COLO829 (cell line): Measurements from ENCODE around the gene TOMM5.

Experiments
- DNase-seq: peaks from one replicate; pipeline ENCODE4 v3.0.0; 2012; ENCODE audit warnings: low spot score

TOMM5 gene

DNA sequence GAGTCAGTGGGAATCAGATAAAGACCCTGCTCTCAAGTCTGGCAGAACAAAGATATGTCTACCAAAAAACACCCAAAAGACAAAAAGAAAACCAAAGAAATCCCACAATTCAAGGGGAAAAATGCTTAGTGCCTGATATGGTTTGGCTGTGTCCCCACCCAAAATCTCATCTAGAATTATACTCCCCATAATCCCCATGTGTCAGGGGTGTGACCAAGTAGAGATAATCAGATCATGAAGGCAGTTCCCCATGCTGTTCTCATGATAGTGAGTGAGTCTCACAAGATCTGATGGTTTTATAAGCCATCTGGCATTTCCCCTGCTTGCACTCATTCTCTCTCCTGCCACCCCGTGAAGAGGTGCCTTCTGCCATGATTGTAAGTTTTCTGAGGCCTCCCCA, 29.6 kb downstream of the TOMM5 start:
- no peak for DNase-seq

DNA sequence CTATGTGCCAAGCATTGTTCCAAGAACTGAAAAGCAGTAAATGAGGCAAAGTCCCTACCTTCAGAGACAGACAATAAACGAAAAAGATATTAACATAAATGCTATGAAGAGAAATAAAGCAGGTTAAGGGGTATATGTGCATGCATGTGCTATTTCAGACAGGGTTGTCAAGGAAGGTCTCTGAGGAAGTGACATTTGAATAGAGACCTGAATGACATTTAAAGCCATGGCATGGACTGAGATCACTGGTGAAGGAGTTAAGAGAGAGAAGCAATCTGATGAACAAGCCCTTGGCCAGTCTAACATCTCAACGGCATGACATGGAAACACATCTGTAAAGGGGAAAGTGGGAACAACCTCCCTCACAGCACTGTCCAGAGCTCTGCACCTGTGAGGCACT, 30.7 kb downstream of the TOMM5 start:
- DNase-seq: no peak

DNA sequence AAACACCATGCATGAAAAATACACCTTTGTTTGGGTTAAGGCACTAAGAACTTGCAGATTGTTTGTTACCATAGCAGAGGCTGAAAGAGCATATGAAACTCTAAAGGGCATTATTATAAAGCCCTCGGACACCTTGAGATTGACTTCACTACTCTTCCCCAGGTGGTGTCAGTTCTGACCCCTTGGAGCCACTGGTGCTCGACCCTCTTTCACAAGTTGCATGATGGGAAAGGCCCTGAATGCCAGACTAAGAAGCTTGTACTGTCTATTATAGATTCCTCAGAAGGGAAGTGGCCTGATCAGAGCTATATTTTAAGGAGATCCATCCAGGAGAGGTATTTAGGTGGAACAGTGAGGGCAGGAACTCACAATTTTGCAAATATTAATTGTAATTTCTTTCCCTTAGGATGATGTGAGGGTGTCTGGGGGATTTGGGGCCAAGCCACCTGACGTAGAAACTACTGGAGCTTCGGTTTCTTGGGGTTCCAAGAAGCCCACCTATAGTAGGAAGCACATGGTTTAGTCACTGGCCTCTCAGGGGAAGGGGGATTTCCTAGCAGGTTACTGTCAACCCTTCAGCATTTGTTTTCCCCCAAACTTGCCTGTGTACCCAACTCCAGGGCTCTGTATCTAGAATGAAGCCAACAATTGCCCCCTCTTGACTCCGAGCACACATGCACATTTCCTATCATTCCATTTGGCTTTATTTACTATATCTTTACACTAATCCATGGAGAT, 32.4 kb downstream of the TOMM5 start:
- no peak for DNase-seq

DNA sequence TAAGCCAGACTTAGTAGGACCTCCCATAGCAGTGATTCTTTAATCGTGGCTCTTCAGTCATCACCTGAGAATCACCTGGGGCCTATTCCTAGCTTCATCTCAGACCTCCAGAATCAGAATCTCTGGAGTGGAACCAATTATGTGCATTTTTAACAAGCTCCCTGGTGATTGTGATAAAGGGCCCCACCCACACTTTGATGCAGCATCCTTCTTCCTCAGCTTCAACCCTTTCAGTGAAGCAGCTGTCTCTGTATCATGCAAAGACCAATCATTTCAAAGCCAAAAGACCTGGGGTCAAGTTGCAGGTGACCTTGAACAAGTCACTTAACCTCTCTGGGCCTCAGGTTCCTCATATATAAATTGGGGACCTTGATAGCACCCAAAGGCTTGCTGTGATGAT, 33.3 kb downstream of the TOMM5 start:
- DNase-seq: no peak

DNA sequence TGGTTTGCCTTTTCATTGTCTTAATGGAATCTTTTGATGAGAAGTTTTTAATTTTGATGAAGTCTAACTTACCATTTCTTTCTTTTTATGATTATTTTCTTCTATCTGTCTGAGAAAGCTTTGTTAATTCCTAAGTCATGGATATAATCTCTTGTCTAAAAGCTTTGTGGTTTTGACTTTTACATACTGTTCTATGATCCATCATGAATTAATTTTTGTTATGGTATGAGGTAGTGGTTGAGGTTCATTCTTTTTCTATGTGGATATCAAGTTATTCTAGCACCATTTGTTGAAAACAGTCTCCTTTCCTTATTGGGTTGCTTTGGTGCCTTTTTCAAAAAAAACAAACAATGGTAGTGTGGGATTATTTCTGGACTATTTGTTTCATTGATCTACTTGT, 36.6 kb downstream of the TOMM5 start:
- no peak for DNase-seq

DNA sequence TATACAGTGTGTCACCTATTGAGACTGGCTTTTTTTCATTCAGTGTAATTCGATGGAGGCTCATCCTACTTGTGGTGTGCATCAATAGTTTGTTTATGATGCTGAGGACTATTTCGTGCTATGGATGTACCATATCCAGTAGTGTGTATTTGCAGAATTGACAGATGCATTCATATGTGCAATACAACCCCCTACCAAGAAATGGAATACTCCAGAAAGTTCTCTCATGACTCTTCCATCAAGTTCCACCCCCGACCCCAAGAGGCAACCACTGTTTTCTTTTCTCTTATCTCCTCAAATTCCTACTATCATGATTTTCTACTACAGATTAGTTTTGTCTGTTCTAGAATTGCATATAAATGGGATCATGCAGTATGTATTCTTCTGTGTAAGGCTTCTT, 38.1 kb downstream of the TOMM5 start:
- DNase-seq: no peak

DNA sequence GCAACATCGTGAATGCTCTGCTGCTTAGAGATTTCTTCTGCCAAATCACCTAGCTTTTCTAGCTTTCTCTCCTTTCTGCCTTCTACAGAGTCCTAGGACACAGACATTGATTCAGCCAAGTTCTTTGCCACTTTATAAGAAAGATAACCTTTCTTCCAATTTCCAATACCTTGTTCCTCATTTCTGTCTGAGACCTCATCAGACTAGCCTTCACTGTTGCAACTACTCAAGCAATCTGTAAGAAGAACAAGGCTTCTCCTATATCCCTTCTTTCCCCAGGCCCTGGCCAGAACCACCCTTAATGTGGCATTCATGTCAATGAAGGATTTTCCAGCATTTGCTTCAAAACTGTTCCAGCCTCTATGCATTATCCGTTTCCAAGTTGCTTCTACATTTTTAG, 40.5 kb downstream of the TOMM5 start:
- DNase-seq: no peak

DNA sequence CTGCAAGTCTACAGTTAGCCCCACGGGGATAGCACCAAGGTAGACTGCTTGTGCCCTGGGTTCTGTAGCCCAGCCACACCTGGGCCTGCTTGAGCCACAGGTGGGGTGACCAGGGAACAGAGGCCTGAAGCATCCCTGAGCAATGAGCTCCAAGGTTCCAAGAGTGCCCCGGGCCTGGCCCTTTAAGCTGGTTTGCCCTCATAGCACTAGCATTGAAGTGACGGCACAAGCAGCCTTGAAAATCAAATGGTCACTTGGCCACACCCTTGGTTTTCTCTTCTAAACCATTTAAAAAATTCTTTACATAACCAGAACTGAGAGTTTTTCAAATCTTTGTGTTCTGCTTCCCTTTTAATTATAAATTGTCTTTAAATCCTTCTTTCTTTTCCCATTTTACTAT, 40.9 kb downstream of the TOMM5 start:
- DNase-seq: no peak

DNA sequence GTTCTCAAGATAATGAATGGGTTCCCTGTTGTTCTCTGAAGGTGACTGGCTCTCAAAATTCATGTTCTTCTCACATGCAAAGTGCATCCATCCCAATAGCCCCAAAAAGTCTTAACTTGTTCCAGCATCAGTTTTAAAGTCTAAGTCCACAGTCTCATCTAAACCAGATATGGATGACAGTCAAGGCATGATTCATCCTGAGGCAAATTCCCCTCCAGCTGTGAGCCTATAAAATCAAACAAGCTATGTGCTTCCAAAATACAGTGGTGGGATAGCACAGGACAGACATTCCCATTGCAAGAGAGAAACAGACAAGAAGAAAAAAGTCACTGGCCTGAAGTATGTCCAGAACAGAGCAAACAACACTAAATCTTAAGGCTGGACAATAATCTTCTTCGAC, 41.6 kb downstream of the TOMM5 start:
- no peak for DNase-seq

DNA sequence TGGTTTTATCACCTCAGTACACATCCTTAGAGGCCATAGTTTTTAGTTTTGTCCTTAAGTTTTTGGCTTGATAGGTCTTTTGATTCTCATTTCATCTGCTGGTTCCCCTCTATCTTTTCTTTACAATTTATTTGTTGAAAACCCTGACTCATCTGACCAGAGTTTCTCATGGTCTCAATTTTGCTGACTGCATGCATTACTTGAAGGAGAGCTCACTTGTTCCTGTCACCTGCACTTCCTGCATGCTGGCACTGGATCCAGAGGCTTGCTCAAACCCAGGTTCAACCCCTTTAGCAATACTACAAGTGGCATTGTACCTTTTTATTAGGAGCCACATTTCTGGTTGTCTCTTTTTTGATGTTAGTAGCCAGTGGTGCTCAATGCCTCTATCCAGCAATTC, 42.9 kb downstream of the TOMM5 start:
- no peak for DNase-seq

DNA sequence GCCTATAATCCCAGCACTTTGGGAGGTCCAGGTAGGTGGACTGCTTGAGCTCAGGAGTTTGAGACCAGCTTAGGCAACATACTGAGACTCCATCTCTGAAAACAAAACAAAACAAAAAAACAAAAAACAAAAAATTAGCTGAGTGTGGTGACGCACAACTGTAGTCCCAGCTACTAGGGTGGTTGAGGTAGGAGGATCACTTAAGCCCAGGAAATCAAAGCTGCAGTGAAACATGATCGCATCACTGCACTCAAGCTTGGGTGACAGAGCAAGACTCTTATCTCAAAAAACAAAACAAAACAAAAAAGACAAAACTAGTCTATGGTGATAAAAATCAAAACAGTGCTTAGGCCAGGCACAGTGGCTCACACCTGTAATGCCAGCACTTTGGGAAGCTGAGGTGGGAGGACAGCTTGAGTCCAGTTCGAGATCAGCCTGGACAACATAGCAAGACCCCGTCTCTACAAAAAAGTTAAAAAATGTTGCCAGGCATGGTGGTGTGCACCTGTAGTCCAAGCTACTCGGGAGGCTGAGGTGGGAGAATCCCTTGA, 45.0 kb downstream of the TOMM5 start:
- DNase-seq: no peak

DNA sequence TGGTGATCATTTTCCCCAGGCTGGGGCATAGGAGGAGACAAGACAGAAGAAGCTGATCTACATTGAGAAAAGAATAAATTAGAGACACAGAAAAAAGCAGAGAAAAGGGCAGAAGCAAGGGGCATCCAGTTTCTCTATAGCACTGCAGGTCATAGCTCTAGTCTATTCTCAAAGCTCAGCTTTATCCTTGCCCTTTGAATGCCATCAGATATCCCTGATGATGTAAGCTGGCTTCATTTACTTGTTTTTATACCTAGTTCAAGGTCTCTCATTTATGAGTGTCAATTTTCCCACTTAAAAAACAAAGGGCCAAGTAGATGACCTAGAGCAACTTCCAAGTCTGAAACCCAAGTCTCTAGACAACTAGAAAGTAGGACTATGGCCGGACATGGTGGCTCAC, 48.9 kb downstream of the TOMM5 start:
- DNase-seq: no peak

DNA sequence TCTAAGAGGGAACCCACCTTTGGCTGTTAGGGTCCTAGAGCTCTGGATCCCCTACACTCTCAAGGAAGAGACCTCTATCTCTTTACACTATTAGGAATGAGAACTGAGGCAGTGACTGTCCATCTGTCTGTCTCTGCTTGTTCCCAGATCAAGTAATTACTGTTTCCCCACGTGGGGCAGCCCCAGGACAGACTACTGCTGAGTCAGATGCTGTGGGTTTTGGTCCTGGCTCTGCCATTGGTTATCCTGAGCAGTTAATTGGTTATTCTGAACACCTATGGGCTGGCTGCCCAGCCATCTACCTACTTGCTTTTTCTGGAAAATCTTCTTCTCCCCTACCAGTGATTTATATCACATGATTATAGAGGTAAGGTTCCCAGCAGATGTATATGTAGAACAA, 49.5 kb downstream of the TOMM5 start:
- DNase-seq: no peak

DNA sequence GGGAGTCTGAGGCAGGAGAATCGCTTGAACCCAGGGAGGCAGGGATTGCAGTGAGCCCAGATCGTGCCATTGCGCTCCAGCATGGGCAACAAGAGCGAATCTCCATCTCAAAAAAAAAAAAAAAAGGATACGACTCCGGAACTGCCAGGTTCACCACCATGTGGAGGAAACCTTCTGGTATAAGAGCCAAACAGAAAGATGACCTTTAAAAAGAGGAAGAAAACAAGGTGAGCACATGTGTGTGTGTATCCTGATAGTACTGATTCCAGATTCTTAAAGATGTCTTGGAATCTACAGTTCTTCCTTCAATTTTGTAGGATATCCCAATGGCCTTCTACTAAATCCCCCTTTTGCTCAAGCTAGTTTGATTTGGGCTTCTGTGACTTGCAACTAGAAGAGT, 49.9 kb downstream of the TOMM5 start:
- DNase-seq: no peak

DNA sequence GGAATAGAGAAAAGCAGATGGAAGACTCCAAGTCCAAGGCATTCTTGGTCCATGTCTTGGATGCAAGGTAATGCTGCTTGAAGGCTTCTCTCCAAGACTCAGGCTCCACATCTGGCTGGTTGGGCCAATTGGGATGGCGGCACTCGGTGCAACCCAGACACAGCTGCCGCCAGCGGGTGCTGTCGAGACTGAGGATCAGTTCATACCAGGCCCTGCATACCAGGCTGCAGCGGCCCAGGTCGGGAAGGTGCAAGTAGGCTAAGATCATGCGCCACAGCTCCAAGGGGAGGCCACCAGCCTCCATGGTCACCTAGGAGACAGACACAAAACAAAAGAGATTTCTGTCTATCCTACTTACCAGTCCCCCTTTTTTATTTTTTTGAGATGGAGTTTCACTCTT, 50.9 kb downstream of the TOMM5 start:
- DNase-seq: no peak

DNA sequence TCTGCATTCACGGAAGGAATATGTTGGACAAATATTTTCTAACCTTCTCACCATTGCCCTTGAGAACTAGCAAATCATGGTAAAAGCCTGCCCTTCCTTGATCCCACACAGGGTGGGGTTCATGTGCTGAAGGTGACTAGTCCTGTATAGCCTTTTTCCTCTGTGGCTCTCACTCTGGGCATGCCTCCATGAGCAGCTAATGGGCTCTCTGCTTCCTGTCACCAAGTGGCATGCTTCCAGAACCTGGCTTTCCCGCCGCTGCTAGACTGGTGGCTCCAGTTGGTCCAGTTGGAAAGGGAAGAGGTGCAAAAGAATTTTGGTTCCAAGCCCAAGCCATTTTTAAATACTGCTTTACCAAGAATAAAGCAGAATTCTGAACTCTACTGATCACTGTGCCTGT, 51.8 kb downstream of the TOMM5 start:
- no peak for DNase-seq

DNA sequence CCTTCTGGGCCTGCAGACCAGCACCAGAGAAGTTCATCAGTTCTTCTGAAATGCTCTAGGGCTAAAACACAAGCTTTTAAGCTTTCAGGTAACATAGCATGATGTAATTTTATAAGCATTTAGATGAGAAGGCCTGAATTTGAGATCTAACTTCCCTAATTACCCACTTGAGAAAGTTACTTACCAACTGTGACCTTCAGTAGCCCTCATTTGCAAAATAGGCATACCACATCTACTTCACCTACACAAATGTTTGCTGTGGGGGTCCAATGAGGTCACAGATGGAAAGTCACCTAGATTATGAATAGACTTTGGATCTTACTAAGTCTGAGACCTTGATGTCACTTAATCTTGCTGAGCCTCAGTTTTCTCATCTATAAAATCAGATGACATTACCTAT, 52.8 kb downstream of the TOMM5 start:
- DNase-seq: no peak
